HepG2 (cell line): ENCODE results near the gene MBLAC1. TPM values are rescaled to one million over a fixed set of nuclear protein-coding genes. Genes with fewer than 3 reads are reported as not detected.

Experiments
- ARNTL ChIP-seq: sonication (generic); formaldehyde crosslinking; IDR thresholded peaks from 2 replicates; pipeline ENCODE4 v1.4.0; 2020; ENCODE audit warnings: mild to moderate bottlenecking, missing genetic modification reagents
- CBX5 ChIP-seq: sonication (generic); formaldehyde crosslinking; IDR thresholded peaks from 2 replicates; pipeline ENCODE4 v1.4.0; 2020; ENCODE audit warnings: missing genetic modification reagents, borderline replicate concordance
- DMAP1 ChIP-seq: IDR thresholded peaks from 2 replicates; pipeline ENCODE4 v1.6.1; 2016
- HMGXB3 ChIP-seq: sonication (generic); formaldehyde crosslinking; IDR thresholded peaks from 2 replicates; pipeline ENCODE4 v1.4.0; 2020; ENCODE audit warnings: missing genetic modification reagents, borderline replicate concordance
- NFKBIZ ChIP-seq: IDR thresholded peaks from 2 replicates; pipeline ENCODE4 v1.6.1; 2018; ENCODE audit warnings: missing genetic modification reagents, missing compliant biosample characterization
- NFYC ChIP-seq: IDR thresholded peaks from 2 replicates; pipeline ENCODE4 v1.6.1; 2016; ENCODE audit warnings: missing genetic modification reagents, missing compliant biosample characterization
- NKX3-1 ChIP-seq: sonication (generic); formaldehyde crosslinking; IDR thresholded peaks from 2 replicates; pipeline ENCODE4 v1.5.0; 2020; ENCODE audit warnings: missing genetic modification reagents
- SAFB2 ChIP-seq: sonication (generic); formaldehyde crosslinking; IDR thresholded peaks from 2 replicates; pipeline ENCODE4 v1.5.1; 2020; ENCODE audit warnings: missing genetic modification reagents, low read depth, mild to moderate bottlenecking, borderline replicate concordance
- TFE3 ChIP-seq: IDR thresholded peaks from 2 replicates; pipeline ENCODE4 v1.6.1; 2016
- ZFY ChIP-seq: sonication (generic); formaldehyde crosslinking; IDR thresholded peaks from 2 replicates; pipeline ENCODE4 v1.4.0; 2020; ENCODE audit warnings: missing genetic modification reagents
- ZNF280D ChIP-seq: sonication (generic); formaldehyde crosslinking; IDR thresholded peaks from 2 replicates; pipeline ENCODE4 v1.5.1; 2020; ENCODE audit warnings: mild to moderate bottlenecking, missing genetic modification reagents
- ZNF335 ChIP-seq: sonication (generic); formaldehyde crosslinking; IDR thresholded peaks from 2 replicates; pipeline ENCODE4 v1.4.0; 2020; ENCODE audit warnings: missing genetic modification reagents
- ZNF33B ChIP-seq: sonication (generic); formaldehyde crosslinking; IDR thresholded peaks from 2 replicates; pipeline ENCODE4 v1.5.1; 2020; ENCODE audit warnings: mild to moderate bottlenecking, missing genetic modification reagents
- ZNF609 ChIP-seq: sonication (generic); formaldehyde crosslinking; IDR thresholded peaks from 2 replicates; pipeline ENCODE4 v1.4.0; 2020; ENCODE audit warnings: mild to moderate bottlenecking, missing genetic modification reagents, borderline replicate concordance
- ZNF703 ChIP-seq: sonication (generic); formaldehyde crosslinking; IDR thresholded peaks from 2 replicates; pipeline ENCODE4 v1.5.1; 2020; ENCODE audit warnings: missing genetic modification reagents, mild to moderate bottlenecking, moderate library complexity, borderline replicate concordance
- polyA plus RNA-seq, 8 experiments: library from polyadenylated mRNA; depleted of rRNA in 3 of 8; stranded (reverse) in 7 of 8; unstranded in 1 of 8; fragments of >200 nt; fragmentation: Illumina TruSeq in 4 of 8; extraction: Trizol in 4 of 8; gene quantifications; 2 replicates each; pipeline versions ENCODE4 v1.2.1 to v1.2.3, GENCODE V29; 2011 to 2016; ENCODE audit warnings: low read depth in 4 of 8, missing spikeins in 1 of 8, mixed read lengths in 1 of 8; ENCODE audit not compliant: insufficient read depth in 1 of 8
- total RNA-seq, 5 experiments: library from RNA; depleted of rRNA; stranded (reverse); fragments of >200 nt; fragmentation: Illumina TruSeq; extraction: Trizol; gene quantifications; 2 replicates each; pipeline ENCODE4 v1.2.3, GENCODE V29; 2016; ENCODE audit warnings: low read depth in 1 of 5

Gene MBLAC1
- total and polyA plus RNA-seq, 2 of the 13 experiments (the other 11 are each of a cell fraction or from before 2014, with no cell fraction given) = 0.79 to 2.1 TPM

GRCh38 chr7:100148559-100149328 lies 22.0 kb downstream of the MBLAC1 start, which contains the start of gene LAMTOR4 (continued):
- TF ChIP-seq ZNF609 (CRISPR knock-in tag) = 0 out of 2 replicates have a peak, but pooled peaks have one; percentile 1
- no peak for TF ChIP-seq ZNF703 (CRISPR knock-in tag)
- peak; percentile 97 for TF ChIP-seq NFYC (CRISPR knock-in tag)
- TF ChIP-seq ZNF335 (CRISPR knock-in tag) = peak; percentile 82; the same call in 1 of the 2 replicates
- TF ChIP-seq ZNF33B = 0 out of 2 replicates have a peak, but pooled peaks have one; percentile 8
- TF ChIP-seq DMAP1 (CRISPR knock-in tag) = peak; percentile 71
- TF ChIP-seq ARNTL (CRISPR knock-in tag) = peak; percentile 95
- TF ChIP-seq NKX3-1 (CRISPR knock-in tag) = no peak
- TF ChIP-seq HMGXB3 = peak; percentile 22; the same call in 1 of the 2 replicates
- no peak for TF ChIP-seq SAFB2 (CRISPR knock-in tag)
- peak; percentile 63; the same call in 1 of the 2 replicates for TF ChIP-seq NFKBIZ (CRISPR knock-in tag)
- peak; percentile 36; the same call in 1 of the 2 replicates for TF ChIP-seq CBX5 (CRISPR knock-in tag)
- peak; percentile 93 for TF ChIP-seq TFE3
- peak; percentile 74 for TF ChIP-seq ZFY (CRISPR knock-in tag)
- 0 out of 2 replicates have a peak, but pooled peaks have one; percentile 14 for TF ChIP-seq ZNF280D (CRISPR knock-in tag)
